HG03558 (cell line): ENCODE results near the gene OST4.
"Not testable (repeated sequence)": the region's sequence is repeated elsewhere in the genome, so short reads cannot be mapped to it uniquely, and the experiment has no call there.

Experiments
- ATAC-seq: cut with Tn5 transposase; IDR thresholded peaks from one replicate; pipeline ENCODE4 v1.9.1; 2021; ENCODE audit warnings: moderate number of reproducible peaks; ENCODE audit not compliant: unreplicated experiment; ENCODE audit errors: extremely low read depth

The OST4 gene

GRCh38 chr2:27071277-27071989, at the start of gene OST4:
Gene OST4, minus strand, starts transcription at chr2:27071654.
- ATAC-seq, result peak; percentile 61

- not testable (repeated sequence) for ATAC-seq
Observed at GRCh38 chr2:27119330-27119670, 47.8 kb upstream of the OST4 start.

GRCh38 chr2:27118525-27119329, 47.3 kb upstream of the OST4 start, which contains the start of gene CGREF1:
Gene CGREF1, minus strand, starts transcription at chr2:27119128. Its CDS starts 14,762 bp downstream, at chr2:27104366.
- no peak for ATAC-seq

DNA sequence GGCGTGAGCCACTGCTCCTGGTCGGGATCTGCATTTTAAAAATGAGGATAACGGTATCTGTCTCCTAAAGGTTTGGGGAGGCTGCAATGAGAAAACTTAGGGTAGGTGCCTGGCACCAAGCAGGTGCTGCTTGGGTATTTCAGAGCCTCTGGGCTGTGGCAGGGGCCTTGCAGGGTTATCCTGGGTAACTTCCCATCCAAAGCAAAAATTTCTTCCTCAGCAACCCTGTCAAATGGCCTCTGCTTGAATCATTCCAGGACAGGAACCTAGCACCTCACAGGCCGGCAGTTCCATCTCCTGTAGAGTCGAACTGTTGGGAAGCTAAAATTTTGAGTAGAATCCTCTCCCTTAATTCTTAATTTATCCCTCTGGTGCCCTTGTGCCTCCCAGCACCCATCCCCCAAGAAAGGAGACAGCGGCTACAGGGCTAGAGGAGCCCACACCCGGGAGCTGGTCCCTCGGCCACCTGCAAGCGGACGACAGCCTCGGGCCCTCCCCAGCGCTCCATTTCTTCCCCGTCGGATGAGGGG, 46.6 kb upstream of the OST4 start:
- no peak for ATAC-seq

- no peak for ATAC-seq
Observed at GRCh38 chr2:27115519-27115918, 44.1 kb upstream of the OST4 start.

DNA sequence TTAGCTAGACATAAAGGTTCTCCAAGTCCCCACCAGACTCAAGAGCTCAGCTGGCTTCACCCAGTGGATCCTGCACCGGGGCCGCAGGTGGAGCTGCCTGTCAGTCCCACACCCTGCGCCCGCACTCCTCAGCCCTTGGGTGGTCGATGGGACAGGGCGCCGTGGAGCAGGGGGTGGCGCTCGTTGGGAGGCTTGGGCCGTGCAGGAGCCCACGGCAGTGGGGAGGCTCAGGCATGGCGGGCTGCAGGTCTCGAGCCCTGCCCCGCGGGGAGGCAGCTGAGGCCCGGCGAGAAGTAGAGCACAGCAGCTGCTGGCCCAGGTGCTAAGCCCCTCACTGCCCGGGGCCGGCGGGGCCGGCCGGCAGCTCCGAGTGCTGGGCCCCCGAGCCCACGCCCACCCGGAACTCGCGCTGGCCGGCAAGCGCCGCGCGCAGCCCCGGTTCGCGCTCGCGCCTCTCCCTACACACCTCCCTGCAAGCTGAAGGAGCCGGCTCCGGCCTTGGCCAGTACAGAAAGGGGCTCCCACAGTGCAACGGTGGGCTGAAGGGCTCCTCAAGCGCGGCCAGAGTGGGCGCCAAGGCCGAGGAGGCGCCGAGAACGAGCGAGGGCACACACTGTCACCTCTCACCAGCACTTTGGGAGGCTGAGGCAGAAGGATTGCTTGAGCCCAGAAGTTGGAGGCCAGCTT, 40.1 kb upstream of the OST4 start:
- not testable (repeated sequence) for ATAC-seq

- ATAC-seq, result not testable (repeated sequence)
Observed at GRCh38 chr2:27110603-27111352, 39.3 kb upstream of the OST4 start.

GRCh38 chr2:27109083-27109482, 37.6 kb upstream of the OST4 start:
- ATAC-seq, result no peak

DNA sequence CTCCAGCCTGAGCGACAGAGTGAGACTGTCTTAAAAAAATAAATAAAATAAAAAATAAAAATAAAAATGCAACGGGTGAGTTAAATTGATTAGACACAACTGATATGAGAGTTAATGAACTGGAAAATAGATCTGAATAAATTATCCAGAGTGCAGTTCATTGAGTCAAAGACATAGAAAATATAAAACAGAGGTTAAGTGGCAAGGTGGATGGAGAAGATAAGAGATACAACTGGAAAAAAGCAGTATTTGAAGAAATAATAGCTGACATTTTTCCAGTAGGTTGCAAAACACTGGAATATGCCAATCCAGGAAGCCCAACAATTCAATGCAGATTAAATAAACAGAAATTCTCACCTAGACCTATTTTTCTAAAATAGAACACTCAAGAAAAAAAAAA, 36.8 kb upstream of the OST4 start:
- ATAC-seq, result no peak

- no peak for ATAC-seq
Observed at GRCh38 chr2:27105981-27106380, 34.5 kb upstream of the OST4 start.

DNA sequence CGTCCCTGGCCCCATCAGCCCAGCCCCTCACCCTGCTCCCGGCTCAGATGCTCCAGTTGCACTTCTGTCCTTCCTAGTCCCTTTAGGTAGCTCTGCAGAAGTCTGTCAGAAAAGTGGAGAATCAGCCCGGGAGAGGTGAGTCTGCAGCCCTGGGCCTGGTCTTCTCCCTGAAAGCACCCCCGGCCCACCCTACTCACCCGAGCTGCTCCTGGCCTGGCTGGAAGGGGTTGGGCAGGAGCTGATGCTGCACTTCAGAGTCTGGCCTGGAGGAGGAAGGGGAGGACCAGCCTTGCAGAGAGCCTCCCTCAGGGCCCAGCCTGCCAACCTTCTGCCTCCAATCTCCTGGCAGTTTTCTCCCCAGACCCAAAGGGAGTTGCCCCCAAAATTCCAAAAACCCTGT, 30.9 kb upstream of the OST4 start:
- no peak for ATAC-seq

DNA sequence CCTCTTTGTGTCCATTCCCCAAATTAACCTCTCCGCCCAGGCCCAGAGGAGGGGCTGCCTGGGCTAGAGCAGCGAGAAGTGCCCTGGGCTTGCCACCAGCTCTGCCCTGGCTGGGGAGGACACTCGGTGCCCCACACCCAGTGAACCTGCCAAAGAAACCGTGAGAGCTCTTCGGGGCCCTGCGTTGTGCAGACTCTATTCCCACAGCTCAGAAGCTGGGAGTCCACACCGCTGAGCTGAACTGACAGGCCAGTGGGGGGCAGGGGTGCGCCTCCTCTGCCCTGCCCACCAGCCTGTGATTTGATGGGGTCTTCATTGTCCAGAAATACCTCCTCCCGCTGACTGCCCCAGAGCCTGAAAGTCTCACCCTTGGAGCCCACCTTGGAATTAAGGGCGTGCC, 28.6 kb upstream of the OST4 start:
- no peak for ATAC-seq

GRCh38 chr2:27099334-27099955, 28.0 kb upstream of the OST4 start:
- ATAC-seq, result no peak

- ATAC-seq, result no peak
Observed at GRCh38 chr2:27097341-27097740, 25.9 kb upstream of the OST4 start.

DNA sequence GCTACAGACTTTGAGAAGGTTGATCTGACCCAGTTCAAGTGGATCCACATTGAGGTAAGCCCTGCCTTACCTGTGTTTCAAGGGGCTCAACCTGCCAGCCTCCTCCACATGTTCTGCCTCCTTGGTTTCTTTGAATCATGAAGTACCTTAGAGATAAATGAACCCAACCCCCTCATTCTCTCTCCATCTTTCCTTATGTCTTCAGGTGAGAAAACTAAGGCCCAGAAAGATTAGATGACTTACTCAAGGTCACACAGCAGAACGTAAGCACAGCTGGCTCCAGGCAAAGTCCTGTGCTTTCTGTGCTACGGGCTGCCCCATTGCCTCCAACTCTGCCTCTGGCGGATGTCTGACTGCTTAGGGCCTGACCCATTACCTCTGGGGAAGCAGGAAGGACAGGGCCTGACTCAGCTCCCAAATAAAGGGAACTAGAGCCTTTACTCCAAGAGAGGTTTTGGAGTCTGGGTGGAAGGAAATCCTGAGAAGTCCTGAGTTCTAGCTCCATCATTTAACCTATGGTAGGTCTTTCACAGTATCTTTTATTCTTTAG, 25.4 kb upstream of the OST4 start:
- ATAC-seq, result no peak

GRCh38 chr2:27095745-27096651, 24.5 kb upstream of the OST4 start:
- ATAC-seq, result no peak

DNA sequence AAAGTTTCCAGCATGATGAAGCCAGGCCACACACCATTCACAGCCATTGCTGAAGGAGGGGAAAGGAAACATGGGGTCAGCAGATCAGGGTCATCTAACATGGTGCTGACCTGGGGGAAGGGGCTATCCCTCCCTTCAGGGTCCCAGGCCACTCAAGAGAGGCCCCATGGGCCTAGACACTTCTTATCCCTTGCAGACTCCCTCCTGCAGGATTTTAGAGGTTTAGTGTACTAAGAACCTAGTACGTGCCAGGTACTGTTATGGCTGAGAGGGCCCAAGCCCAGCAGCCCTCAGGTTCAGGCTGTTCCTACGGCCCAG, 23.9 kb upstream of the OST4 start:
- no peak for ATAC-seq

DNA sequence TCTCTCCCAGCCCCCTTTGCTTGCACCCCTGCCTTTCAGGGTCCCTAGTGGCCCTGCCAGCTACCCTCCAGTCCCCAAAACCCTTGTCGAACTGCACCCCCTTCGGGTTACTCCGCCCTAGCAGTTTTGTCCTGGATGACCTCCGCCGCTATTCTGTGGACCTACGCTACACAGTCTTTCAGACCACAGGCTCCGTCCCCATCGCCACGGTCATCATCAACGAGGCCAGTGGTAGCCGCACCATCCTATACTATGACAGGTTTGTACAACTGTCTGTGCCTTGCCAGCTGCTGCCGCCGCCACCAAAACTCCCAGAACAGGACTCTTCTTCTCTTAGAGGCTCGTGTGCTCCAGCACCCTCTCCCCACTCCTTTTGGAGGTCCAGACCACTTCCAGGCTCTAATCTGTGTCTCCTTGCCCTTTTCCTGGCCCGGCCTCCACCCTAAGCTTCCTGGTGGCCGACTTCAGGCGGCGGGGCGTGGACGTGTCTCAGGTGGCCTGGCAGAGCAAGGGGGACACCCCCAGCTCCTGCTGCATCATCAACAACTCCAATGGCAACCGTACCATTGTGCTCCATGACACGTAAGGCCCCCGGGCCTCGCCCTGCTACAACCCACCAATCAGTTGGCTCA, 23.0 kb upstream of the OST4 start:
- ATAC-seq, result no peak
